C4-2B (cell line): ENCODE data around the gene METTL3.

Source experiments
- ZFX ChIP-seq: fragments of 450-650 bp; IDR thresholded peaks from 2 replicates; pipeline ENCODE4 v1.6.1; 2017
- TF ChIP-seq, protein P1 (sequence below): fragments of 450-650 bp; conservative IDR thresholded peaks from 2 replicates; pipeline ENCODE4 v1.5.1; 2017; ENCODE audit warnings: mild to moderate bottlenecking

DNA sequence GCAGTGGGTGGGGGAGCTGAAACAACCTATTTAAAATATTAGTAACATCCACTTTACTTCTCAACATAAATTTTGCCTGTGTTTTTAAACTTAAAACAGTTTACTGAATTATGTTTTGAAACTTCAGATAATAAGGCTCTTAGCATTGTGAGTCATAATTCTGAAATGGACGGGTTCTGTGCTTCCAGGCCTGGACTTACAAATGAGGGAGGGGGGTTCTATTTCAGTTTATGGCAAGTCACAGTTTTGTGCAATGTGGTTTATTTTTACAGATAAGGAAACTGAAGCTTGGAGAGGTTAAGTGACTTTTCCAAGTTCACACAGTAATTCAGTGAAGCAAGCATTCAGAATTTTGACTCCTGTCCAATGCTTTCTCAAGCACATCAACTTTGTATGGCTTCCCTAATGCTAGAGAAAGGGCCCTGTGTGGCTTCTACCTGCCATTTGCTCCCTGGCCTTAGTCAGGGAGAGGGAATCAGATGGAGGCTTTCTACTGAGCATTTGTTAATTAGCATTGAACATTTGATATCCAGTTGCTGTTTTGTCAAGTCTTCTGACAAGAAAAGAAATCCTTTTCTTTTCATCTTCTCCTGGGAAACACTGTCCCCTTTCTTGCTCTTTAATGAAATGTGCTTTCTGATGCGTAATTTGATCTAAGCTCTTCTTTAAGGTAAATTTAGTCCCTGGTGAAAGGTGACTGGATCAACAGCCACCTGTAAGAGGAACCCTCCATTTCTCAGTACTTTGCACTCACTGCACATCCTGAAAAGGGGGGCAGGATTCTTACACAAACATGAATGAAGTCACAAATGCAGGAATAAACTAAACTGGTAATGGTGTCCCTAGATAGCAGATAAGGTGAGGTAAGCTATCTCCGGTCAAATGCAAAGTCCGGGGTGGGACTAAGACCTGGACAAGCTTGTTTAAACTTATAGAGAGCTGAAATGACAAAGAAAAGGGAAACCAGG, 17.5 kb upstream of the METTL3 start:
- TF ChIP-seq, protein P1, sequence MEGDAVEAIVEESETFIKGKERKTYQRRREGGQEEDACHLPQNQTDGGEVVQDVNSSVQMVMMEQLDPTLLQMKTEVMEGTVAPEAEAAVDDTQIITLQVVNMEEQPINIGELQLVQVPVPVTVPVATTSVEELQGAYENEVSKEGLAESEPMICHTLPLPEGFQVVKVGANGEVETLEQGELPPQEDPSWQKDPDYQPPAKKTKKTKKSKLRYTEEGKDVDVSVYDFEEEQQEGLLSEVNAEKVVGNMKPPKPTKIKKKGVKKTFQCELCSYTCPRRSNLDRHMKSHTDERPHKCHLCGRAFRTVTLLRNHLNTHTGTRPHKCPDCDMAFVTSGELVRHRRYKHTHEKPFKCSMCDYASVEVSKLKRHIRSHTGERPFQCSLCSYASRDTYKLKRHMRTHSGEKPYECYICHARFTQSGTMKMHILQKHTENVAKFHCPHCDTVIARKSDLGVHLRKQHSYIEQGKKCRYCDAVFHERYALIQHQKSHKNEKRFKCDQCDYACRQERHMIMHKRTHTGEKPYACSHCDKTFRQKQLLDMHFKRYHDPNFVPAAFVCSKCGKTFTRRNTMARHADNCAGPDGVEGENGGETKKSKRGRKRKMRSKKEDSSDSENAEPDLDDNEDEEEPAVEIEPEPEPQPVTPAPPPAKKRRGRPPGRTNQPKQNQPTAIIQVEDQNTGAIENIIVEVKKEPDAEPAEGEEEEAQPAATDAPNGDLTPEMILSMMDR: no peak
- TF ChIP-seq ZFX: no peak
